Loucy (cell line): ENCODE measurements around the gene LHFPL6.

Experiments used
- H2AFZ ChIP-seq: fragments of 200-600 bp; sonication (generic); 2 replicates; pipeline ENCODE4 v1.6.0; 2016; ENCODE audit warnings: antibody characterized with exemption, mild to moderate bottlenecking, low read length, moderate library complexity
- H3F3A ChIP-seq: fragments of 200-600 bp; 2 replicates; pipeline ENCODE4 v1.6.0; 2016; ENCODE audit warnings: antibody characterized with exemption, low read depth, mild to moderate bottlenecking
- H3K27me3 ChIP-seq: fragments of 200-600 bp; sonication (generic); 2 replicates; pipeline ENCODE4 v1.6.1; 2014; ENCODE audit warnings: low read length, mild to moderate bottlenecking; ENCODE audit not compliant: insufficient read depth, poor library complexity, severe bottlenecking
- H3K36me3 ChIP-seq: fragments of 200-600 bp; sonication (generic); 2 replicates; pipeline ENCODE4 v1.6.1; 2016; ENCODE audit warnings: low read length; ENCODE audit not compliant: insufficient read depth
- H3K4me1 ChIP-seq: fragments of 200-600 bp; sonication (generic); 2 replicates; pipeline ENCODE4 v1.5.1; 2014; ENCODE audit warnings: low read length, mild to moderate bottlenecking; ENCODE audit not compliant: insufficient read depth, poor library complexity, severe bottlenecking
- H3K4me2 ChIP-seq: fragments of 200-600 bp; sonication (generic); 2 replicates; pipeline ENCODE4 v1.6.0; 2014; ENCODE audit warnings: antibody characterized with exemption, low read length, low read depth, mild to moderate bottlenecking; ENCODE audit not compliant: poor library complexity, severe bottlenecking
- H3K4me3 ChIP-seq: fragments of 200-600 bp; sonication (generic); 2 replicates; pipeline ENCODE4 v1.5.1; 2014; ENCODE audit warnings: low read length, mild to moderate bottlenecking, mixed read lengths; ENCODE audit not compliant: poor library complexity, severe bottlenecking
- H3K79me2 ChIP-seq: fragments of 200-600 bp; sonication (generic); 2 replicates; pipeline ENCODE4 v1.6.1; 2014; ENCODE audit warnings: low read length; ENCODE audit not compliant: insufficient read depth
- H3K9ac ChIP-seq: fragments of 200-600 bp; sonication (generic); 2 replicates; pipeline ENCODE4 v1.6.0; 2014; ENCODE audit warnings: mild to moderate bottlenecking, low read depth, low read length, moderate library complexity; ENCODE audit not compliant: poor library complexity, severe bottlenecking
- H3K9me2 ChIP-seq: fragments of 200-600 bp; sonication (generic); replicated peaks from 2 replicates; pipeline ENCODE4 v1.6.1; 2016; ENCODE audit warnings: low read depth, low read length, mixed read lengths
- H3K9me3 ChIP-seq: fragments of 200-600 bp; sonication (generic); 2 replicates; pipeline ENCODE4 v1.6.1; 2014; ENCODE audit warnings: mild to moderate bottlenecking, antibody characterized with exemption, low read length, low read depth; ENCODE audit not compliant: insufficient read depth
- H4K20me1 ChIP-seq: fragments of 200-600 bp; sonication (generic); 2 replicates; pipeline ENCODE4 v1.6.0; 2014; ENCODE audit warnings: antibody characterized with exemption, low read length, mild to moderate bottlenecking; ENCODE audit not compliant: insufficient read depth, poor library complexity, severe bottlenecking
- CTCF ChIP-seq: fragments of 200-600 bp; sonication (generic); conservative IDR thresholded peaks from 2 replicates; pipeline ENCODE4 v1.5.1; 2014; ENCODE audit warnings: mild to moderate bottlenecking, antibody characterized with exemption, low read length
- EZH2phosphoT487 ChIP-seq: fragments of 200-600 bp; IDR thresholded peaks from 2 replicates; pipeline ENCODE4 v1.6.1; 2018; ENCODE audit warnings: antibody characterized with exemption, mild to moderate bottlenecking, moderate library complexity, borderline replicate concordance

The LHFPL6 gene

DNA sequence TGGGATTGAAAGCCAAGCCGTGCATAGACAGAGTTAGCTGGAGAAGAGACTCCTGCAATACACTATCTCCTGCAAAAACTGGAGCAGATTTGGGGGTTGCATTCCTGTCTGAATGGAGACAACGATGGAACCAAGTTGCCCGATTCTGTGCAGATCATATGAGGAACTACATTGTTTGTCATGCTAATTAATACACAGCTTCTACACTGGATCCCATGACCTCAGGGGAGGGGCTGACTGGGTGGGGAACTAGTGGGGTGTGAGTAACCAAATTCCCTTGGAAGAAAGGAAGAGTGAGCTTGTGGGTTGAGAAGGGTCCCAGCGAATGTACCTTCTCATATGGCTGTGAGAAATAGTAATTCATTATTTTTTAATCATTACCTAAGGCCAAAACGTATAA lies 214.0 kb downstream of the LHFPL6 start:
- no peaks in the 10 kb centered on the region for H4K20me1 ChIP-seq
- H3K9me3 ChIP-seq, result no peaks in the 10 kb centered on the region
- no peak overlapping the region for H3K9ac ChIP-seq
- no peaks in the 10 kb centered on the region for H3K9me2 ChIP-seq
- no peaks in the 10 kb centered on the region for H3F3A ChIP-seq
- no peaks in the 10 kb centered on the region for H3K4me1 ChIP-seq
- TF ChIP-seq EZH2phosphoT487, result no peak
- TF ChIP-seq CTCF, result no peak
- H3K36me3 ChIP-seq, result no peaks in the 10 kb centered on the region
- no peak overlapping the region for H3K4me3 ChIP-seq
- no peaks in the 10 kb centered on the region for H3K27me3 ChIP-seq
- no peak overlapping the region for H3K4me2 ChIP-seq
- H2AFZ ChIP-seq, result no peak overlapping the region
- no peaks in the 10 kb centered on the region for H3K79me2 ChIP-seq

DNA sequence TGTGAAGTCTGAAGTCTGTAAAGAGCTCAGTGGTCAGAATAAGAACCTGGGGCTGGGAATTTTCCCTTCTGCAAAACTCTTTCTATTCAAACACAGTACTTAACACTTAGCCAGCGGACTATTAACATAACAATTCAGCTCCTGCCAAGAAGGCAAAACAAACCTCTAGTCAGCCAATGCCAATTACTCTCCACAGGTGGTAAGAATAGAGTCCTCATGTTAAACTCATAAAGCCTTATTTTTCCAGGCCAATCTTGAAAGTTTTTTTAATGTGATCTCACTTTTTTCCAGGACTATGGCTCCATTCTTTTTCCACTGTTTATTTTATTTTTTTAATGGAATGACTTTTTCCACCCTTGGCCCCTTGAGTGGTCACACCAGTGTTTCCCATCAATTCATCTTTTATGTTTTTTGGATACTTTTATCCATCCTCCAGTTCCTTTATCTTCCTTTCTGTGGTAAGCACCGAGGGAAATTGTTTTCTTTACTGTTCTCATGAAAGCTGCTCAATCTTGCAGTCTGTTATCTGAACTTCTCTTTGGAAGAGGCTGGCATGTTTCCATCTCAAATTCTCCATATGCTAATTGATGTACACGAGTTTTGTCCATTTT lies 217.3 kb downstream of the LHFPL6 start:
- Histone ChIP-seq H3K9ac (no peak overlapping the region), H4K20me1 (no peaks in the 10 kb centered on the region), H3K79me2 (no peaks in the 10 kb centered on the region), H3K4me2 (no peak overlapping the region), H3K9me2 (no peaks in the 10 kb centered on the region), H3K4me3 (no peak overlapping the region), H3K9me3 (no peaks in the 10 kb centered on the region), H3K27me3 (no peaks in the 10 kb centered on the region), H3K36me3 (no peaks in the 10 kb centered on the region), H3K4me1 (no peaks in the 10 kb centered on the region), H3F3A (no peaks in the 10 kb centered on the region), H2AFZ (no peak overlapping the region)
- no peak for TF ChIP-seq EZH2phosphoT487
- no peak for TF ChIP-seq CTCF

GRCh38 chr13:39385154-39385553 lies 217.8 kb downstream of the LHFPL6 start:
- no peaks in the 10 kb centered on the region for H3K9me2 ChIP-seq
- TF ChIP-seq EZH2phosphoT487, result no peak
- TF ChIP-seq CTCF, result no peak
- H3K79me2 ChIP-seq, result no peaks in the 10 kb centered on the region

More at GRCh38 chr13:39385154-39385553, 217.8 kb downstream of the LHFPL6 start:
- no peaks in the 10 kb centered on the region for H3K27me3 ChIP-seq
- H3K4me3 ChIP-seq, result no peak overlapping the region
- no peaks in the 10 kb centered on the region for H3K9me3 ChIP-seq
- no peaks in the 10 kb centered on the region for H3K4me1 ChIP-seq
- H4K20me1 ChIP-seq, result no peaks in the 10 kb centered on the region
- no peak overlapping the region for H2AFZ ChIP-seq
- H3K4me2 ChIP-seq, result no peak overlapping the region
- H3F3A ChIP-seq, result no peaks in the 10 kb centered on the region
- no peak overlapping the region for H3K9ac ChIP-seq
- no peaks in the 10 kb centered on the region for H3K36me3 ChIP-seq
